Neural cell (in vitro differentiated cells): ENCODE measurements around the gene NLRP3.

ENCODE experiments used
- CTCF ChIP-seq: fragments of 450-650 bp; IDR thresholded peaks from 2 replicates; pipeline ENCODE4 v1.5.1; 2014; ENCODE audit warnings: antibody characterized with exemption, mild to moderate bottlenecking, moderate library complexity; ENCODE audit not compliant: poor library complexity, severe bottlenecking
- EP300 ChIP-seq: fragments of 450-650 bp; conservative IDR thresholded peaks from 2 replicates; pipeline ENCODE4 v1.6.1; 2014; ENCODE audit warnings: antibody characterized with exemption, mild to moderate bottlenecking, moderate library complexity; ENCODE audit not compliant: poor library complexity, severe bottlenecking
- EZH2 ChIP-seq: fragments of 200-600, 300-800 bp; shearing (Covaris generic), sonication (generic); IDR thresholded peaks from 2 replicates; pipeline ENCODE4 v1.6.1; 2014; ENCODE audit warnings: antibody characterized with exemption, low read length, borderline replicate concordance, mild to moderate bottlenecking; ENCODE audit not compliant: insufficient read depth, poor library complexity, severe bottlenecking
- MXI1 ChIP-seq: fragments of 450-650 bp; conservative IDR thresholded peaks from 2 replicates; pipeline ENCODE4 v1.6.1; 2014; ENCODE audit warnings: antibody characterized with exemption, mild to moderate bottlenecking; ENCODE audit not compliant: poor library complexity, severe bottlenecking
- POLR2AphosphoS5 ChIP-seq: IDR thresholded peaks from 2 replicates; pipeline ENCODE4 v1.6.1; 2012
- TAF1 ChIP-seq: IDR thresholded peaks from 2 replicates; pipeline ENCODE4 v1.6.1; 2012; ENCODE audit warnings: low read depth

GRCh38 chr1:247434005-247434404 lies 18.0 kb downstream of the NLRP3 start:
- TF ChIP-seq CTCF = no peak
- TF ChIP-seq POLR2AphosphoS5 = no peak
- no peak for TF ChIP-seq EP300
- TF ChIP-seq TAF1 = no peak
- no peak for TF ChIP-seq EZH2
- TF ChIP-seq MXI1 = no peak
